H9 (cell line): ENCODE data around the gene ROR1. TPM values are rescaled to one million over a fixed set of nuclear protein-coding genes. Genes with fewer than 3 reads are reported as not detected.

Experiments
- DNase-seq: peaks from one replicate; pipeline ENCODE4 v3.0.0-alpha.2; 2017
- H2AFZ ChIP-seq: one replicate; pipeline ENCODE4 v1.6.1; 2013; ENCODE audit warnings: mild to moderate bottlenecking, low read length, control low read depth, moderate library complexity
- H2AK5ac ChIP-seq: 2 replicates; pipeline ENCODE4 v1.6.1; 2013; ENCODE audit warnings: low read length, control low read depth, mixed read lengths; ENCODE audit not compliant: insufficient read length
- H2BK120ac ChIP-seq: one replicate; pipeline ENCODE4 v1.6.1; 2013; ENCODE audit warnings: low read depth, mild to moderate bottlenecking, low read length, control low read depth, inconsistent platforms; ENCODE audit not compliant: poor library complexity, severe bottlenecking
- H2BK12ac ChIP-seq: 2 replicates; pipeline ENCODE4 v1.6.1; 2013; ENCODE audit warnings: low read length, control low read depth, mixed read lengths, low read depth; ENCODE audit not compliant: insufficient read length
- H2BK15ac ChIP-seq: 2 replicates; pipeline ENCODE4 v1.6.1; 2013; ENCODE audit warnings: low read depth, low read length, control low read depth
- H2BK20ac ChIP-seq: one replicate; pipeline ENCODE4 v1.6.1; 2013; ENCODE audit warnings: low read depth, mild to moderate bottlenecking, low read length, control low read depth, inconsistent platforms; ENCODE audit not compliant: poor library complexity, severe bottlenecking
- H2BK5ac ChIP-seq: 2 replicates; pipeline ENCODE4 v1.6.1; 2013; ENCODE audit warnings: low read length, control low read depth, mixed read lengths; ENCODE audit not compliant: insufficient read length
- H3K14ac ChIP-seq: 2 replicates; pipeline ENCODE4 v1.6.1; 2013; ENCODE audit warnings: low read length, control low read depth; ENCODE audit not compliant: insufficient read depth
- H3K18ac ChIP-seq: 2 replicates; pipeline ENCODE4 v1.6.1; 2013; ENCODE audit warnings: low read depth, mild to moderate bottlenecking, mixed read lengths, low read length, control low read depth; ENCODE audit not compliant: insufficient read length
- H3K23ac ChIP-seq: 2 replicates; pipeline ENCODE4 v1.6.1; 2013; ENCODE audit warnings: low read length, control low read depth, mixed read lengths, low read depth; ENCODE audit not compliant: insufficient read length
- H3K23me2 ChIP-seq: 2 replicates; pipeline ENCODE4 v1.6.1; 2013; ENCODE audit warnings: low read depth, mild to moderate bottlenecking, mixed read lengths, low read length, control low read depth; ENCODE audit not compliant: insufficient read length, poor library complexity, severe bottlenecking
- H3K27ac ChIP-seq: 2 replicates; pipeline ENCODE4 v1.5.1; 2013; ENCODE audit warnings: low read length, control low read depth, mixed read lengths, low read depth; ENCODE audit not compliant: insufficient read length
- H3K27me3 ChIP-seq: 2 replicates; pipeline ENCODE4 v1.6.1; 2013; ENCODE audit warnings: low read length, control low read depth, inconsistent platforms; ENCODE audit not compliant: insufficient read depth
- H3K4ac ChIP-seq: 2 replicates; pipeline ENCODE4 v1.6.1; 2013; ENCODE audit warnings: low read depth, mild to moderate bottlenecking, control low read depth, inconsistent platforms, low read length, moderate library complexity
- H3K4me1 ChIP-seq: 2 replicates; pipeline ENCODE4 v1.6.1; 2013; ENCODE audit warnings: low read length, control low read depth, inconsistent platforms; ENCODE audit not compliant: insufficient read depth
- H3K4me2 ChIP-seq: 2 replicates; pipeline ENCODE4 v1.6.1; 2013; ENCODE audit warnings: low read length, control low read depth, mixed read lengths; ENCODE audit not compliant: insufficient read length, insufficient read depth
- H3K56ac ChIP-seq: 2 replicates; pipeline ENCODE4 v1.6.1; 2013; ENCODE audit warnings: low read depth, mild to moderate bottlenecking, mixed read lengths, low read length, control low read depth; ENCODE audit not compliant: insufficient read length
- H3K79me1 ChIP-seq: 2 replicates; pipeline ENCODE4 v1.6.1; 2013; ENCODE audit warnings: low read depth, mild to moderate bottlenecking, moderate library complexity, low read length, control low read depth, inconsistent platforms; ENCODE audit not compliant: insufficient read depth, poor library complexity, severe bottlenecking
- H3K79me2 ChIP-seq: 2 replicates; pipeline ENCODE4 v1.6.1; 2013; ENCODE audit warnings: low read length, control low read depth, inconsistent platforms; ENCODE audit not compliant: insufficient read depth
- H3K9ac ChIP-seq: 2 replicates; pipeline ENCODE4 v1.6.1; 2013; ENCODE audit warnings: low read length, control low read depth, mixed read lengths; ENCODE audit not compliant: insufficient read length; ENCODE audit errors: extremely low read depth
- H3K9me3 ChIP-seq: one replicate; pipeline ENCODE4 v1.6.1; 2013; ENCODE audit warnings: low read depth, low read length, inconsistent platforms; ENCODE audit not compliant: control insufficient read depth
- H3T11ph ChIP-seq: one replicate; pipeline ENCODE4 v1.6.1; 2013; ENCODE audit warnings: mild to moderate bottlenecking, low read length, control low read depth, inconsistent platforms
- H4K20me1 ChIP-seq: one replicate; pipeline ENCODE4 v1.6.1; 2013; ENCODE audit not compliant: control insufficient read depth, insufficient read length, insufficient read depth
- H4K5ac ChIP-seq: 2 replicates; pipeline ENCODE4 v1.6.1; 2013; ENCODE audit warnings: low read depth, mild to moderate bottlenecking, mixed read lengths, low read length, control low read depth; ENCODE audit not compliant: insufficient read length
- H4K8ac ChIP-seq: replicated peaks from 2 replicates; pipeline ENCODE4 v1.6.1; 2013; ENCODE audit warnings: low read length, control low read depth, mixed read lengths, low read depth; ENCODE audit not compliant: insufficient read length
- H4K91ac ChIP-seq: 2 replicates; pipeline ENCODE4 v1.6.1; 2013; ENCODE audit warnings: low read depth, mild to moderate bottlenecking, moderate library complexity, mixed read lengths, low read length, control low read depth; ENCODE audit not compliant: insufficient read length
- H3K27ac Mint-ChIP-seq, 3 experiments: 2 replicates in 2 of 3; 3 replicates in 1 of 3; pipeline ENCODE4 v1.8.0; 2020 to 2021; ENCODE audit warnings: mixed read lengths in 3 of 3, mild to moderate bottlenecking in 1 of 3, moderate library complexity in 1 of 3
- H3K27me3 Mint-ChIP-seq: 2 replicates; pipeline ENCODE4 v1.8.0; 2021; ENCODE audit warnings: low read depth, mild to moderate bottlenecking, moderate library complexity, mixed read lengths
- H3K36me3 Mint-ChIP-seq, 3 experiments: 2 replicates in 2 of 3; 3 replicates in 1 of 3; pipeline ENCODE4 v1.8.0; 2020 to 2021; ENCODE audit warnings: low read depth in 3 of 3, mixed read lengths in 3 of 3; ENCODE audit not compliant: insufficient read depth in 1 of 3
- H3K4me1 Mint-ChIP-seq, 2 experiments: 2 replicates each; pipeline ENCODE4 v1.8.0; 2020; ENCODE audit warnings: mixed read lengths in 2 of 2
- H3K4me3 Mint-ChIP-seq, 2 experiments: 2 replicates in 1 of 2; 3 replicates in 1 of 2; pipeline ENCODE4 v1.8.0; 2020 to 2021; ENCODE audit warnings: mild to moderate bottlenecking in 2 of 2, mixed read lengths in 2 of 2, moderate library complexity in 1 of 2
- H3K9me3 Mint-ChIP-seq, 2 experiments: 2 replicates in 1 of 2; 3 replicates in 1 of 2; pipeline ENCODE4 v1.8.0; 2020; ENCODE audit warnings: mild to moderate bottlenecking in 2 of 2, mixed read lengths in 2 of 2, moderate library complexity in 1 of 2
- WGBS: extraction: QIAGEN DNeasy Blood & Tissue Kit; methylation state at CpG from one replicate; pipeline ENCODE4 v1.1.7; 2013; ENCODE audit warnings: missing lambda C conversion rate, low lambda C conversion rate, mixed read lengths; ENCODE audit not compliant: insufficient read length; ENCODE audit errors: extremely low coverage; 5-methylcytosine and 5-hydroxymethylcytosine counted together
- total RNA-seq: library from RNA; stranded (reverse); gene quantifications from 2 replicates; pipeline ENCODE4 v1.2.1, GENCODE V29; 2021
- TF ChIP-seq, protein P1 (sequence below): fragments of 200-600 bp; sonication (generic); conservative IDR thresholded peaks from 3 replicates; pipeline ENCODE4 v1.8.0; 2021; ENCODE audit warnings: antibody characterized with exemption, mild to moderate bottlenecking

The ROR1 gene
- total RNA-seq, 1 experiment from 2014 or later, result 75.9 TPM

DNA sequence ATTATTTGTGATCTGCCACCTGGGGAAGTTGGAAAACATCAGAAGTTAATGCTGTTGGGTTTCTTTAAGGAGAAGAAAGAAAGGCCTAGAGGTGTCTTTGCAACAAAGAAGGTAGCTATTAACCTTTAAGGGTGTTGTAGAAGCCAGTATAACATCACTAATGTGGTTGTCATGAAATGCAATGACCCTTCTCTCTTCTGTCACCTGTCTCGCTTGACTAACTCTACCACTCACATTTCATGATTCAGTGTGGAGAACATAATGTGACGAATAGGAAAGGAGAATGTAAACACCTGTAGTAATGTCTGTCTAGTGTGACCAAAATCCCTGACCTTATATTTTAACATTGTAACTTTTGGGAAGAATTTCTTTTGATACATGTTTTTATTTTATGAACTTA lies 217.9 kb downstream of the ROR1 start:
- no peaks in the 10 kb centered on the region for H3K23me2 ChIP-seq
- H3K4me1 ChIP-seq, result no peaks in the 10 kb centered on the region
- Mint-ChIP-seq H3K27me3 (no peaks in the 10 kb centered on the region), H3K9me3 (peaks cover 0 to 2% of the 10 kb centered on the region in 2 experiments; a peak in 1 of 5 replicates), H3K4me3 (no peak overlapping the region), H3K4me1 (peaks cover 3 to 17% of the 10 kb centered on the region in 2 experiments), H3K36me3 (peaks cover 0 to 6% (median 3%) of the 10 kb centered on the region in 3 experiments; a peak in 3 of 7 replicates), H3K27ac (no peak overlapping the region)
- H3K4ac ChIP-seq, result no peak overlapping the region
- H3K79me1 ChIP-seq, result peaks cover 4% of the 10 kb centered on the region
- H2BK20ac ChIP-seq, result no peak overlapping the region
- H4K5ac ChIP-seq, result no peak overlapping the region
- H2BK5ac ChIP-seq, result no peak overlapping the region
- no peak overlapping the region for H4K91ac ChIP-seq
- no CpG with 5 or more reads among the region's 2 CpGs for WGBS
- TF ChIP-seq, protein P1, sequence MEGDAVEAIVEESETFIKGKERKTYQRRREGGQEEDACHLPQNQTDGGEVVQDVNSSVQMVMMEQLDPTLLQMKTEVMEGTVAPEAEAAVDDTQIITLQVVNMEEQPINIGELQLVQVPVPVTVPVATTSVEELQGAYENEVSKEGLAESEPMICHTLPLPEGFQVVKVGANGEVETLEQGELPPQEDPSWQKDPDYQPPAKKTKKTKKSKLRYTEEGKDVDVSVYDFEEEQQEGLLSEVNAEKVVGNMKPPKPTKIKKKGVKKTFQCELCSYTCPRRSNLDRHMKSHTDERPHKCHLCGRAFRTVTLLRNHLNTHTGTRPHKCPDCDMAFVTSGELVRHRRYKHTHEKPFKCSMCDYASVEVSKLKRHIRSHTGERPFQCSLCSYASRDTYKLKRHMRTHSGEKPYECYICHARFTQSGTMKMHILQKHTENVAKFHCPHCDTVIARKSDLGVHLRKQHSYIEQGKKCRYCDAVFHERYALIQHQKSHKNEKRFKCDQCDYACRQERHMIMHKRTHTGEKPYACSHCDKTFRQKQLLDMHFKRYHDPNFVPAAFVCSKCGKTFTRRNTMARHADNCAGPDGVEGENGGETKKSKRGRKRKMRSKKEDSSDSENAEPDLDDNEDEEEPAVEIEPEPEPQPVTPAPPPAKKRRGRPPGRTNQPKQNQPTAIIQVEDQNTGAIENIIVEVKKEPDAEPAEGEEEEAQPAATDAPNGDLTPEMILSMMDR, result no peak
- H3K23ac ChIP-seq, result no peak overlapping the region
- H2AFZ ChIP-seq, result no peak overlapping the region
- no peak overlapping the region for H2BK15ac ChIP-seq
- H4K20me1 ChIP-seq, result no peaks in the 10 kb centered on the region
- no peak overlapping the region for H3K14ac ChIP-seq
- H3K27me3 ChIP-seq, result no peaks in the 10 kb centered on the region
- no peak overlapping the region for H2BK120ac ChIP-seq
- no peak overlapping the region for H3K9ac ChIP-seq
- no peak overlapping the region for H2BK12ac ChIP-seq
- H3K9me3 ChIP-seq, result no peaks in the 10 kb centered on the region
- H3K18ac ChIP-seq, result no peak overlapping the region
- H3K56ac ChIP-seq, result no peak overlapping the region
- no peak overlapping the region for H4K8ac ChIP-seq
- no peak overlapping the region for H3K27ac ChIP-seq
- no peak overlapping the region for H3K4me2 ChIP-seq
- no peak overlapping the region for H3T11ph ChIP-seq
- H3K79me2 ChIP-seq, result peaks cover 6% of the 10 kb centered on the region; the same call in 1 of the 2 replicates
- DNase-seq, result no peak
- no peak overlapping the region for H2AK5ac ChIP-seq
